Testis (tissue), 5 donors: Measurements from ENCODE around the gene INAVA. TPM values are rescaled to one million over a fixed set of nuclear protein-coding genes. Genes with fewer than 3 reads are reported as not detected.
A peak's percentile ranks its signal among the peaks of the same experiment; 100 is the strongest.

Experiments used
- DNase-seq: peaks from one replicate; pipeline ENCODE4 v3.0.0-alpha.2; 2019
- H3K27ac ChIP-seq, 2 donors: fragments of 200-600 bp; sonication (generic); one replicate each; pipeline ENCODE4 v1.5.1; 2019
- H3K27me3 ChIP-seq: fragments of 200-600 bp; sonication (generic); one replicate; pipeline ENCODE4 v1.5.1; 2019
- H3K36me3 ChIP-seq: fragments of 200-600 bp; sonication (generic); one replicate; pipeline ENCODE4 v1.5.1; 2017; ENCODE audit warnings: low read depth; ENCODE audit errors: missing control alignments
- H3K4me1 ChIP-seq: fragments of 200-600 bp; sonication (generic); one replicate; pipeline ENCODE4 v1.5.1; 2019
- H3K4me3 ChIP-seq, 2 donors: fragments of 200-600 bp; sonication (generic); one replicate each; pipeline ENCODE4 v1.5.1; 2017 to 2019
- H3K9me3 ChIP-seq: fragments of 200-600 bp; sonication (generic); one replicate; pipeline ENCODE4 v1.5.1; 2017
- CTCF ChIP-seq, 3 experiments: fragments of 450-650 bp in 2 of 3; fragments of 200-600 bp in 1 of 3; sonication (generic) in 1 of 3; IDR thresholded peaks; one replicate each; pipeline ENCODE4 v1.5.1; 2016 to 2019; ENCODE audit warnings: antibody characterized with exemption in 3 of 3, mild to moderate bottlenecking in 2 of 3, moderate library complexity in 1 of 3
- POLR2A ChIP-seq: fragments of 450-650 bp; IDR thresholded peaks from one replicate; pipeline ENCODE4 v1.6.1; 2017; ENCODE audit warnings: antibody characterized with exemption, mild to moderate bottlenecking, moderate library complexity
- WGBS, 2 donors: methylation state at CpG; one replicate each; pipeline ENCODE4 v1.1.5; 2018; 5-methylcytosine and 5-hydroxymethylcytosine counted together
- intact Hi-C: fragments of 100-400 bp; cut with DNase I; formaldehyde crosslinking; loops from one replicate; pipeline ENCODE4 v1.15.1; 2023; ENCODE audit warnings: low total_unique reads
- long read RNA-seq, 2 donors: transcript quantifications; one replicate each; lab custom pipeline, GENCODE V29; 2026
- polyA plus RNA-seq: library from polyadenylated mRNA; stranded (reverse); fragments of 350-450 nt; fragmentation: Illumina TruSeq; extraction: RNeasy Lipid Tissue Mini Kit (QIAGEN cat#74804); gene quantifications from one replicate; pipeline ENCODE4 v1.2.3, GENCODE V29; 2014; ENCODE audit warnings: low read depth, low replicate concordance; ENCODE audit not compliant: insufficient read depth
- total RNA-seq, 2 donors: library from RNA; depleted of rRNA; stranded (reverse); fragments of >200 nt; gene quantifications; one replicate each; pipeline ENCODE4 v1.2.3, GENCODE V29; 2016

Gene INAVA
- total RNA-seq (1 to 10 TPM; 2.3 to 5.8 TPM), polyA plus RNA-seq (1.5 TPM)
- long read RNA-seq, donor 1, full-length matches to known transcripts = 1 of 1 reads
- long read RNA-seq, donor 1, partial matches to known transcripts = 0 of 1 reads
- long read RNA-seq, donor 1, other reads (novel, unspliced or antisense) = 0 of 1 reads
- long read RNA-seq, donor 2 = 0 reads

- peak within 1 kb of the TSS in 1 of 2 donors; percentile 60 for H3K27ac ChIP-seq
- no peaks in the 10 kb centered on the region for H3K36me3 ChIP-seq
- no peaks in the 10 kb centered on the region for H3K9me3 ChIP-seq
- no peak for TF ChIP-seq CTCF (IDR thresholded peaks at IDR 0.05)
- TF ChIP-seq POLR2A = no peak
- H3K4me3 ChIP-seq = no peak within 1 kb of the TSS
- intact Hi-C loops = no loop called here
- H3K27me3 ChIP-seq = no peaks in the 10 kb centered on the region
- no peak for DNase-seq
- 86 to 96% methylated on average over 10 to 15 of the region's 15 CpGs for WGBS, 2 donors
- H3K4me1 ChIP-seq = peaks cover 17% of the 10 kb centered on the region
These were observed at the start of gene INAVA for GRCh38 chr1:200894712-200895442. Gene INAVA (plus strand): TSS chr1:200894900. CDS start chr1:200898401, 3,501 bp downstream.

GRCh38 chr1:200845360-200845759 is 49.3 kb upstream of the INAVA start:
- TF ChIP-seq POLR2A (no peak), CTCF (IDR thresholded peaks at IDR 0.05) (no peak)
- intact Hi-C loops = no loop called here
- H3K36me3 ChIP-seq = no peaks in the 10 kb centered on the region

GRCh38 chr1:200846398-200846797 is 48.3 kb upstream of the INAVA start:
- 94 to 97% methylated on average over 1 of the region's 1 CpG for WGBS, 2 donors
- intact Hi-C loops = no loop called here
- H3K36me3 ChIP-seq = no peaks in the 10 kb centered on the region
- no peak for DNase-seq
- H3K27me3 ChIP-seq = no peaks in the 10 kb centered on the region
- no peaks in the 10 kb centered on the region for H3K9me3 ChIP-seq
- no peaks in the 10 kb centered on the region for H3K4me1 ChIP-seq
- no peak overlapping the region for H3K27ac ChIP-seq
- TF ChIP-seq POLR2A (no peak), CTCF (IDR thresholded peaks at IDR 0.05) (no peak)
- no peak overlapping the region for H3K4me3 ChIP-seq

More at GRCh38 chr1:200845360-200845759, 49.3 kb upstream of the INAVA start:
- Histone ChIP-seq H3K9me3 (no peaks in the 10 kb centered on the region), H3K4me1 (no peaks in the 10 kb centered on the region), H3K27me3 (no peaks in the 10 kb centered on the region), H3K27ac (no peak overlapping the region), H3K4me3 (no peak overlapping the region)
- 92 to 96% methylated on average over 4 of the region's 4 CpGs for WGBS, 2 donors
- DNase-seq = no peak

GRCh38 chr1:200849430-200849829 is 45.3 kb upstream of the INAVA start:
- H3K4me3 ChIP-seq = no peak overlapping the region
- no peaks in the 10 kb centered on the region for H3K9me3 ChIP-seq
- DNase-seq = no peak
- H3K27ac ChIP-seq = no peak overlapping the region
- intact Hi-C loops = no loop called here
- no peaks in the 10 kb centered on the region for H3K36me3 ChIP-seq
- WGBS, 2 donors = 85 to 92% methylated on average over 6 of the region's 6 CpGs
- no peaks in the 10 kb centered on the region for H3K4me1 ChIP-seq
- TF ChIP-seq CTCF (IDR thresholded peaks at IDR 0.05) (no peak), POLR2A (no peak)
- H3K27me3 ChIP-seq = no peaks in the 10 kb centered on the region

- no peaks in the 10 kb centered on the region for H3K27me3 ChIP-seq
- H3K4me1 ChIP-seq = no peaks in the 10 kb centered on the region
- H3K36me3 ChIP-seq = no peaks in the 10 kb centered on the region
- no peak overlapping the region for H3K27ac ChIP-seq
- intact Hi-C loops = no loop called here
- H3K9me3 ChIP-seq = no peaks in the 10 kb centered on the region
- no peak overlapping the region for H3K4me3 ChIP-seq
- no peak for DNase-seq
- no peak for TF ChIP-seq POLR2A
These were observed 44.1 kb upstream of the INAVA start for GRCh38 chr1:200850554-200850953.
